ENCODE data around the gene MSH5.
"Not testable (repeated sequence)": the region's sequence is repeated elsewhere in the genome, so short reads cannot be mapped to it uniquely, and the experiment has no call there.

The MSH5 gene

DNA sequence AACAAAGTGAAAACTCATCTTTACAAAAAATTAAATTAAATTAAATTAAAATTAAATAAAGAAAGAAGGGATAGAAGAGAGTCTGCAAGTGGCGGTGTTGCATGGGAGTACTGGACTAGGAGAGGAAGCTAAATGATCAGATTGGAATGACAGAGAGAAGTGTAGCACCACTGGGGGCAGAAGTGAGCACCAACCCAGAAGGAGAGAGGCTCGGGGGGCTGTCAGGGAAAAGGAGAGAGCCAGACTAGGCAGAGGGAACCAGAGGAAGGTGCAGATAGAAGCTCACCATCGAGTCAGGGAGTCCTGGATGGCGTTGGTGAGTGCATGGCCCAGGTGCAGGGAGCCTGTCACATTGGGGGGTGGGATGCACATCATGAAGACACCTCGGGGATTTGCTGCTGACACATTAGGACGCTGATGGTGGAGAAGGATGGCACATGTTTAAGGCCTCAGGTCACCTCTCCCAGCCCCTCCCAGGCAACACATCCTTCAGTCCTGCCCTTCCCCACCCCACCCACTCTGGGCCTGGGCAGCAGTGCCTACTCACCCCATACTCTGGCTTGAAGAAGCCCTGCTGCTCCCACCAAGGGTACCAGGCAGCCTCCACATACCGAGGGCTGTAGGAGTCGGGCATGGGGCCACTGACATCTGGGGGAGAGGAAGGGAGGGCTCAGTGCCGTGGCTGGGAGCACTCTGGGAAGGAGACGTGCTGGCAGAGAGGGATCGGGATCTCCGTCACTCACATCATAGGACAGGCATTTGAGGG lies 51.7 kb downstream of the MSH5 start:
- no peak overlapping the region for H3K27ac Mint-ChIP-seq
- no peaks in the 10 kb centered on the region for H3K9me3 Mint-ChIP-seq
- H3K36me3 Mint-ChIP-seq = peaks cover 9% of the 10 kb centered on the region
- peaks cover 21% of the 10 kb centered on the region for H3K4me1 Mint-ChIP-seq
- H3K4me3 Mint-ChIP-seq = no peak overlapping the region
- H3K27me3 Mint-ChIP-seq = no peaks in the 10 kb centered on the region

- H3K27me3 Mint-ChIP-seq = no peaks in the 10 kb centered on the region
- H3K27ac Mint-ChIP-seq = no peak overlapping the region
- peaks cover 24% of the 10 kb centered on the region for H3K4me1 Mint-ChIP-seq
- no peaks in the 10 kb centered on the region for H3K9me3 Mint-ChIP-seq
- no peak overlapping the region for H3K4me3 Mint-ChIP-seq
- peaks cover 7% of the 10 kb centered on the region for H3K36me3 Mint-ChIP-seq
Measured at GRCh38 chr6:31792090-31792374, 52.2 kb downstream of the MSH5 start.

- Mint-ChIP-seq H3K9me3 (no peaks in the 10 kb centered on the region), H3K4me3 (peak overlapping the region; percentile 36), H3K4me1 (peaks cover 31% of the 10 kb centered on the region)
Measured at GRCh38 chr6:31792761-31793171, 53.0 kb downstream of the MSH5 start.

DNA sequence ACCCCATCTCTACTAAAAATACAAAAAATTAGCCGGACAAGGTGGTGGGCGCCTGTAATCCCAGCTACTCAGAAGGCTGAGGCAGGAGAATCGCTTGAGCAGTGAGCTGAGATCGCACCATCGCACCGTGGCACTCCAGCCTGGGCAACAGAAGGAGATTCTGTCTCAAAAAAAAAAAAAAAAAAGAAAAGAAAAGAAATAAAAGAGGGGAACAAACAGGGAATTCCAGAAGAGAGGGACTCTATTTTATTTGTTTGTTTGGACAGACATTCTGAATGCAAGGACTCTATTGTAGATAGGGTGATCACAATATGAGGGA lies 54.1 kb downstream of the MSH5 start:
- Mint-ChIP-seq H3K4me3 (peak overlapping the region; percentile 94), H3K4me1 (peaks cover 38% of the 10 kb centered on the region), H3K27ac (peak overlapping the region; percentile 88)
- H3K27me3 Mint-ChIP-seq, H3K9me3 Mint-ChIP-seq, H3K36me3 Mint-ChIP-seq: not testable (repeated sequence)

More at GRCh38 chr6:31792761-31793171, 53.0 kb downstream of the MSH5 start:
- Mint-ChIP-seq H3K27me3 (no peaks in the 10 kb centered on the region), H3K27ac (peak overlapping the region; percentile 41), H3K36me3 (peaks cover 7% of the 10 kb centered on the region)

DNA sequence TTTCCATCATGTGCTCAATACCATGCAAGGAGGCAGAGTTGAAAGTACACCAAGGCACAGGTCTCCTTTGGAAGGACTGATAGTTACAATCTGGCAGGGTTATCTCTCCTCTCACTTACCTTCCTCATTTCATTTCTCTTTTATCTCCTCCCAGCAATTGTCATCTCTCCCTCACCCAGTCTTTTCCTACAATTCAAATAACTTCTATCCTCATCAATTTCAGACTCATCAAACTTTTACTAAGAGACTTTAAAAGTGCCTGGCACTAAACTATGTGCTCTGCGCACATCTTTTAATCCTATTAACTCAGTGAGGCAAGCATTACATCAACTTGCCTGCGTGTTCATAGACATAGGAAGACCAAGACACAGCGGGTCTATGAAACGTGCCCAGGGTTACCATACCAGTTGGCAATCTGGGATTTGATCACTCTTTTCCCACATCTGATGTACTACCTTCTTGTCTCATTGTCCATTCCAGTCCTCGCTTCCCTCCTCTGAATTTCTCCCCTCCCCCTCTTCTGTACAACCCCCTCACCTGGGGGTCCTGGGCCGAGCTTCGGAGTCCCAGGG lies 54.6 kb downstream of the MSH5 start:
- no peaks in the 10 kb centered on the region for H3K27me3 Mint-ChIP-seq
- peak overlapping the region; percentile 94 for H3K4me3 Mint-ChIP-seq
- H3K27ac Mint-ChIP-seq = peak overlapping the region; percentile 88
- H3K4me1 Mint-ChIP-seq = peaks cover 38% of the 10 kb centered on the region
- H3K36me3 Mint-ChIP-seq = peaks cover 5% of the 10 kb centered on the region
- H3K9me3 Mint-ChIP-seq = no peaks in the 10 kb centered on the region

- peaks cover 38% of the 10 kb centered on the region for H3K4me1 Mint-ChIP-seq
- H3K27me3 Mint-ChIP-seq = no peaks in the 10 kb centered on the region
- peak overlapping the region; percentile 100 for H3K27ac Mint-ChIP-seq
- H3K9me3 Mint-ChIP-seq = no peaks in the 10 kb centered on the region
- H3K36me3 Mint-ChIP-seq = peaks cover 5% of the 10 kb centered on the region
- H3K4me3 Mint-ChIP-seq = peak overlapping the region; percentile 94
Measured at GRCh38 chr6:31794866-31795615, 55.2 kb downstream of the MSH5 start.

DNA sequence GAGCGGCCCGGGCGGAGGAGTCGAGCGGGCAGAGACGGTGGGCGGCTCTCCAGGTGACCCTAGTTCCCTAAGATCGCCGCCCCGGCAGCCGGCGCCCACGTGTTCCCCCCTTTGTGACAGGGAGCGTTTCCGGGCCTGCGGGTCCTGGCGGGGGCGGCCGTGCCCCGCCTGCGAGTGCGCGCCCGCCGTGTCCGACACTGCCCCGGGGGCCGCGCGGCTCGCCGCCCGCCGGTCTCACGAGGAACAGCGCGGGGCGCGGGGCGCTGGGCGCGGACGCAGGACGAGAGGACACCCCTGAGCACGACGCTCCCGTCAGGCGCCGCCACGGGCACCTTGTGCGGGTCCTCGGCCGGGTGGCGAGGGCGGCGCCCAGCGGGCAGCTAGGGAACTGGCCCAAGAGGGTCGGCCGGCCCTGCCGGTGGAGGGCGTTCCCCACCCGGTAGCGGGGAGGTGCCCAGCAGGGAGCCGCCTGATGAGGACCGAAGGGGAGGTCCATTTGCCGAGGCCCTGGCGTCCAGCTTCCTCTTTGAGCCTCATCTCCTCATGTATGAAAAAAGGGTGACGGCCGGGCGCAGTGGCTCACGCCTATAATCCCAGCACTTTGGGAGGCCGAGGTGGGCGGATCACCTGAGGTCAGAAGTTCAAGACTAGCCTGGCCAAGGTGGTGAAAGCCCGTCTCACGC lies 56.0 kb downstream of the MSH5 start, which contains the start of gene VARS1:
Gene VARS1 (minus strand): TSS at position 137 of the 683 bp plus-strand sequence. CDS start 535 bp downstream, outside the sequence.
- peak within 1 kb of the TSS; percentile 94 for H3K4me3 Mint-ChIP-seq
- peaks cover 35% of the 10 kb centered on the region for H3K4me1 Mint-ChIP-seq
- H3K36me3 Mint-ChIP-seq = peaks cover 3% of the 10 kb centered on the region
- H3K27me3 Mint-ChIP-seq = no peaks in the 10 kb centered on the region
- no peaks in the 10 kb centered on the region for H3K9me3 Mint-ChIP-seq
- H3K27ac Mint-ChIP-seq = peak within 1 kb of the TSS; percentile 100

- Mint-ChIP-seq H3K36me3 (peaks cover 2% of the 10 kb centered on the region), H3K4me3 (peak overlapping the region; percentile 48), H3K4me1 (peaks cover 34% of the 10 kb centered on the region), H3K9me3 (no peaks in the 10 kb centered on the region), H3K27ac (no peak overlapping the region), H3K27me3 (no peaks in the 10 kb centered on the region)
Measured at GRCh38 chr6:31796993-31797385, 57.2 kb downstream of the MSH5 start.

DNA sequence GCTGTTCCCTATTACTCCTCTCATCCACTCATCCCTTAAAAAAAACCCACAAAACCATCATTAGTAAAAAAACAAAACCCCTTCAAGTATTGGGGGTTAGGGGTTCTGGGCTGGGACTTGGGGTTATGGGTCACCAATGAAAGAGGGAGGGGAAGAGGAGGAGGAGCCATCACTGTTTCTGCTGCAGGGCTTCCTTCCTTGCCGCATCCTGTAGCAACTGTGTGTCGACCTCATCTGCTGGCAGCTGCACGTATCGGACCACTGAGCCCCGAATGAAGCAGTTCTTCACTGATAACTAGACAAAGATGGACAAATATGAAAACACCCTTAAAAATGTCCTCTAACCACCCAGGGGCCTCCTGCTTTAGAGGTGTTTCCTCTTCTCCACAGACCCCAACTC lies 57.8 kb downstream of the MSH5 start:
- Mint-ChIP-seq H3K4me3 (peak overlapping the region; percentile 67), H3K36me3 (peaks cover 2% of the 10 kb centered on the region), H3K4me1 (peaks cover 34% of the 10 kb centered on the region), H3K9me3 (no peaks in the 10 kb centered on the region), H3K27ac (peak overlapping the region; percentile 43), H3K27me3 (no peaks in the 10 kb centered on the region)

DNA sequence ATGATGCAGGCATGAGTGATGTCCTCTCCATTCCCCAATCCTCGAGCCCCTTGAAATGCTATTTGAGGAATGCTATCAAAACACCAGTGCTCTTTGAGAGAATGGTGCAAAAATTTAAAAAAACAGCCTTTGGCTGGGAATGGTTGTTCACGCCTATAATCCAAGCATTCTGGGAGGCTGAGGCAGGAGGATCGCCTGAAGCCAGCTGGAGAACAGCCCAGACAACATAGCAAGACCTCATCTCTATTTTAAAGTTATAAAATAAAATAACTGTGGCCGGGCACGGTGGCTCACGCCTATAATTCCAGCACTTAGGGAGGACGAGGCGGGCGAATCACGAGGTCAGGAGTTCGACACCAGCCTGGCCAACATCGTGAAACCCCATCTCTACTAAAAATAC lies 60.0 kb downstream of the MSH5 start:
- Mint-ChIP-seq H3K4me3 (no peak overlapping the region), H3K9me3 (no peaks in the 10 kb centered on the region), H3K4me1 (peaks cover 26% of the 10 kb centered on the region), H3K27me3 (no peaks in the 10 kb centered on the region), H3K36me3 (no peaks in the 10 kb centered on the region), H3K27ac (no peak overlapping the region)

GRCh38 chr6:31801031-31801927 lies 61.5 kb downstream of the MSH5 start:
- H3K9me3 Mint-ChIP-seq, H3K36me3 Mint-ChIP-seq, H3K27ac Mint-ChIP-seq, H3K27me3 Mint-ChIP-seq, H3K4me3 Mint-ChIP-seq: not testable (repeated sequence)
- H3K4me1 Mint-ChIP-seq = peaks cover 33% of the 10 kb centered on the region

DNA sequence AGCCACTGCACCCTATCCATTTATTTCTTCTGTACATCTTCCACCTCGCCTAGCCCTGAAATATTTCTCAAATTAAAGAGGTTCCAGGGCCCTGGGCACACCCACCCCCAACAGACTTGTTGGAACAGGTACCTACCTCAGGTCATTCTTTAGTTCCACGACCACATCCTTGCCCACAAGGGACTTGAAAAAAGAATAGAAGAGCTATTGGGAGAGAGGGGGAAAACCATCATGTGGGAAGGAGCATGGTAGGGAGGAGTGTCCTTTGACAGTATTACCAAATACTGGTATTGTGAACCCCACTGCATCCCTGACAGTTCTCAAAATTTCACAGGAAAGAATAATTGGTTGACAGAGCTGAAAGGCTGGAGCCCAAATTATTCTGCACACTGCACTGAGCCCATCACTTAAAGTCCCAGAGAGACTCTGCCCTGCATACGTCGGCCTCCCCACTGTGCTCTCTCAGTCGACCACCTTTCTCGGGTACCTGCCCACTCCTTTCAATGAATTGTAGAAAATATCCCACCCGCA lies 66.2 kb downstream of the MSH5 start:
- Mint-ChIP-seq H3K36me3 (peaks cover 7% of the 10 kb centered on the region), H3K4me1 (peaks cover 22% of the 10 kb centered on the region), H3K4me3 (peak overlapping the region; percentile 99), H3K27ac (peak overlapping the region; percentile 96), H3K27me3 (no peaks in the 10 kb centered on the region), H3K9me3 (no peaks in the 10 kb centered on the region)

GRCh38 chr6:31806470-31807272 lies 66.9 kb downstream of the MSH5 start, which contains the start of gene LSM2:
Gene LSM2, minus strand, starts transcription at chr6:31806966. Its CDS starts 209 bp downstream, at chr6:31806757.
- peaks cover 19% of the 10 kb centered on the region for H3K4me1 Mint-ChIP-seq
- H3K36me3 Mint-ChIP-seq = peaks cover 7% of the 10 kb centered on the region
- peak within 1 kb of the TSS; percentile 99 for H3K4me3 Mint-ChIP-seq
- H3K27ac Mint-ChIP-seq = peak within 1 kb of the TSS; percentile 96
- H3K9me3 Mint-ChIP-seq = no peaks in the 10 kb centered on the region
- no peaks in the 10 kb centered on the region for H3K27me3 Mint-ChIP-seq

DNA sequence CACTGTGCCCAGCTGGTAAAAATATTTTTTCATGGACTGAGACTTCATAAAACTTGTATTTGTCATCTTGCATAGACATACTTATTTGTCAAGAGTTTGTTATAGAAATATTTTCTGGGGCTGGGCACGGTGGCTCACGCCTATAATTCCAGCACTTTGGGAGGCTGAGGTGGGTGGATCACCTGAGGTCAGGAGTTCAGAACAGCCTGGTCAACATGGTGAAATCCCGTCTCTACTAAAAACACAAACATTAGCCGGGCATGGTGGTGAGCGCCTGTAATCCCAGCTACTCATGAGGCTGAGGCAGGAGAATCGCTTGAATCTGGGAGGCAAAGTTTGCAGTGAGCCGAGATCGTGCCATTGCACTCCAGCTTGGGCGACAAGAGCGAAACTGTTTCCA lies 68.8 kb downstream of the MSH5 start:
- not testable (repeated sequence) for H3K4me3 Mint-ChIP-seq, H3K27ac Mint-ChIP-seq, H3K36me3 Mint-ChIP-seq, H3K27me3 Mint-ChIP-seq, H3K9me3 Mint-ChIP-seq
- H3K4me1 Mint-ChIP-seq = peaks cover 27% of the 10 kb centered on the region

All from activated naive CD4-positive, alpha-beta T cell treated with anti-CD3 and anti-CD28 coated beads, Interleukin-2, amount 50 U/mL, for 24 hours (primary cell).